HL-60 (cell line): ENCODE data around the gene ARHGAP18.

Experiments
- DNase-seq, 2 experiments: peaks; one replicate each; pipeline ENCODE4 v3.0.0-alpha.2; 2010 to 2020; ENCODE audit warnings: low read depth in 1 of 2, low spot score in 1 of 2
- H3K27ac ChIP-seq: fragments of 250-450 bp; sonication (Bioruptor Pico); replicated peaks from 2 replicates; pipeline ENCODE4 v1.5.1; 2020; ENCODE audit warnings: mild to moderate bottlenecking, moderate library complexity
- H3K27me3 ChIP-seq: fragments of 250-450 bp; sonication (Bioruptor Pico); 2 replicates; pipeline ENCODE4 v1.5.1; 2021; ENCODE audit warnings: mild to moderate bottlenecking, moderate library complexity; ENCODE audit not compliant: insufficient read depth, poor library complexity, severe bottlenecking
- H3K4me3 ChIP-seq: replicated peaks from 2 replicates; pipeline ENCODE4 v1.5.1; 2011; ENCODE audit warnings: mild to moderate bottlenecking, control low read depth, low read length; ENCODE audit not compliant: insufficient read depth
- CTCF ChIP-seq: IDR thresholded peaks from one replicate; pipeline ENCODE4 v1.5.1; 2011; ENCODE audit warnings: low read length, control low read depth, inconsistent platforms; ENCODE audit not compliant: insufficient read depth
- GABPA ChIP-seq: IDR thresholded peaks from 2 replicates; pipeline ENCODE4 v1.6.1; 2012; ENCODE audit warnings: low read depth
- POLR2AphosphoS5 ChIP-seq: IDR thresholded peaks from 2 replicates; pipeline ENCODE4 v1.6.1; 2012; ENCODE audit warnings: low read depth
- SPI1 ChIP-seq: IDR thresholded peaks from 2 replicates; pipeline ENCODE4 v1.6.1; 2012; ENCODE audit warnings: low read depth, mild to moderate bottlenecking, borderline replicate concordance
- TF ChIP-seq, protein P1 (sequence below): IDR thresholded peaks from 2 replicates; pipeline ENCODE4 v1.6.1; 2012; ENCODE audit warnings: low read depth; ENCODE audit not compliant: insufficient replicate concordance

The ARHGAP18 gene

DNA sequence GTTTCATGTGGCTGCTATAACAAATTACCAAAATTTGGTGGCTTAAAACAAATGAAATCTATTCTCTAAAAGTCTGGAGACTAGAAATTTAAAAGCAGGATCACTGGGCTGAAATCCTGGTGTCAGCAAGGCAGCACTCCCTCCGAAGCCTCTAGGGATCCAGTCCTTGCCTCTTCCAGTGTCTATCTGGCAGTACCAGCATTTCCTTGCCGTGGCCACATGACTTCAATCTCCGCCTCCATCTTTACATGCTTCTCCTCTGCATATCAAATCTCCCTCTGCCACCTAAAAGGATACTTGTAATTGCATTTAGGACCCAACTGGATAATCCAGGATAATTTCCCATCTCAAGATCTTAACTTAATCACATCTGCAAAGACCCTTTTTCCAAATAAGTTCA lies 30.2 kb downstream of the ARHGAP18 start:
- TF ChIP-seq CTCF (no peak), POLR2AphosphoS5 (no peak), GABPA (no peak), SPI1 (no peak)
- TF ChIP-seq, protein P1, sequence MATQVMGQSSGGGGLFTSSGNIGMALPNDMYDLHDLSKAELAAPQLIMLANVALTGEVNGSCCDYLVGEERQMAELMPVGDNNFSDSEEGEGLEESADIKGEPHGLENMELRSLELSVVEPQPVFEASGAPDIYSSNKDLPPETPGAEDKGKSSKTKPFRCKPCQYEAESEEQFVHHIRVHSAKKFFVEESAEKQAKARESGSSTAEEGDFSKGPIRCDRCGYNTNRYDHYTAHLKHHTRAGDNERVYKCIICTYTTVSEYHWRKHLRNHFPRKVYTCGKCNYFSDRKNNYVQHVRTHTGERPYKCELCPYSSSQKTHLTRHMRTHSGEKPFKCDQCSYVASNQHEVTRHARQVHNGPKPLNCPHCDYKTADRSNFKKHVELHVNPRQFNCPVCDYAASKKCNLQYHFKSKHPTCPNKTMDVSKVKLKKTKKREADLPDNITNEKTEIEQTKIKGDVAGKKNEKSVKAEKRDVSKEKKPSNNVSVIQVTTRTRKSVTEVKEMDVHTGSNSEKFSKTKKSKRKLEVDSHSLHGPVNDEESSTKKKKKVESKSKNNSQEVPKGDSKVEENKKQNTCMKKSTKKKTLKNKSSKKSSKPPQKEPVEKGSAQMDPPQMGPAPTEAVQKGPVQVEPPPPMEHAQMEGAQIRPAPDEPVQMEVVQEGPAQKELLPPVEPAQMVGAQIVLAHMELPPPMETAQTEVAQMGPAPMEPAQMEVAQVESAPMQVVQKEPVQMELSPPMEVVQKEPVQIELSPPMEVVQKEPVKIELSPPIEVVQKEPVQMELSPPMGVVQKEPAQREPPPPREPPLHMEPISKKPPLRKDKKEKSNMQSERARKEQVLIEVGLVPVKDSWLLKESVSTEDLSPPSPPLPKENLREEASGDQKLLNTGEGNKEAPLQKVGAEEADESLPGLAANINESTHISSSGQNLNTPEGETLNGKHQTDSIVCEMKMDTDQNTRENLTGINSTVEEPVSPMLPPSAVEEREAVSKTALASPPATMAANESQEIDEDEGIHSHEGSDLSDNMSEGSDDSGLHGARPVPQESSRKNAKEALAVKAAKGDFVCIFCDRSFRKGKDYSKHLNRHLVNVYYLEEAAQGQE, result no peak
- no peak overlapping the region for H3K4me3 ChIP-seq
- no peak overlapping the region for H3K27ac ChIP-seq
- DNase-seq, result no peak
- H3K27me3 ChIP-seq, result no peaks in the 10 kb centered on the region

- Histone ChIP-seq H3K27me3 (no peaks in the 10 kb centered on the region), H3K4me3 (no peak overlapping the region), H3K27ac (no peak overlapping the region)
- no peak for TF ChIP-seq POLR2AphosphoS5
- TF ChIP-seq, protein P1, result no peak
- no peak for TF ChIP-seq CTCF
- DNase-seq, result no peak
These were observed 30.7 kb downstream of the ARHGAP18 start for GRCh38 chr6:129679275-129679674.

DNA sequence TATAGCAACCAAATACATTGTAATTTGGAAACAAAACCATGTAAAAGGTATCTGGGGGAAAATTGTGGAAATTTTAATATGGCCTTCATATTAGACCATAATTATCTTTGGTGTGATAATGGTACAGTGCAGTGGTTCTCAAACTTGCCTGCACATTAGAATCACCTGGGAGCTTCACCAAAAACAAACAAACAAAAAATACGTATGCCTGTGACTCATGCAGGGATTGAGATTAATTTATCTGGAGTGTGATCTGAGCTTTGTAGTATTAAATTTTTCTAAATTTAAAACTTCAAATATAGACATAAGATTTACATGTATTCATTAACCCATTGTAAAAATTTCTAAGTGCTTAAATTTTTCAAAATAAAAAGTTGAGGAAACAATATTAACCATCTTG lies 31.5 kb downstream of the ARHGAP18 start:
- Histone ChIP-seq H3K27me3 (no peaks in the 10 kb centered on the region), H3K27ac (no peak overlapping the region), H3K4me3 (no peak overlapping the region)
- no peak for DNase-seq
- TF ChIP-seq CTCF, result no peak
- TF ChIP-seq POLR2AphosphoS5, result no peak
- TF ChIP-seq, protein P1, result no peak
- TF ChIP-seq SPI1, result no peak
- no peak for TF ChIP-seq GABPA
